DMS53 treated with DMSO at 0.1 percent for 48 hours (cell line): ENCODE data around the gene MRGPRE.

Experiments used
- DNase-seq: peaks from one replicate; lab custom pipeline; 2025; ENCODE audit not compliant: unreplicated experiment; lab: John Stamatoyannopoulos, UW

The MRGPRE gene

DNA sequence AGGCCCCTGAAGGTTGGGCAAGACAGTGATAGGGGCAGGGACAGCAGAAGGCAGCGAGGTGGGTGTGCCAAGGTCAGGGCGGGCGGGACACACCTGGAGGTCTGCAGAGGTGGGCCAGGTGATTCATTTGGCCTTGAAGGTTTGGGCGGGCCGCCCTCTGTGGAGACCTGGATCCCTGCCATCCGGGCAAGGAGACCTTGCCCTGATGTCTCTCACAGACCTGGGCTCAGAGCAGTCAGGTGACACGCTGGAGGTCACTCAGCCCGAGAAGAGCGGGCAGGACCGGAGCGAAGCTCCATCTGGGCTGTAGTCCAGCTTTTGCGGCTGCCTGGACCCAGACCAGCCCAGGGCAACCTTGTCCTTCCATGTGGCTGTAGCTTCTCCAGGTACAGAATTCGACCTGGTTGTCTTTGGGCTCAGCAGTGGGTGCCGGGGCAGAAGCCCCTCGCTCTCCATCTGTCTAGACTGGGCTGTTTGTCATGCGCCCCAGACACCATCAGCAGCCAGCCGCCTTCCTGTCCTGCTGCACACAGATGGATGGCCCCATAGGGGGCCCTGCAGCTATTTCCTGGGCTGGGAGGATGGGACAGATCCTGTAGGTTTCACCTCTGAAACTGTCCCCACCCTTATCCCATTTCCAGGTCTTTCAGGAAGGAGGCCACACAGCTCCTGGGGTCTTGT, 16.7 kb downstream of the MRGPRE start:
- no peak for DNase-seq

DNA sequence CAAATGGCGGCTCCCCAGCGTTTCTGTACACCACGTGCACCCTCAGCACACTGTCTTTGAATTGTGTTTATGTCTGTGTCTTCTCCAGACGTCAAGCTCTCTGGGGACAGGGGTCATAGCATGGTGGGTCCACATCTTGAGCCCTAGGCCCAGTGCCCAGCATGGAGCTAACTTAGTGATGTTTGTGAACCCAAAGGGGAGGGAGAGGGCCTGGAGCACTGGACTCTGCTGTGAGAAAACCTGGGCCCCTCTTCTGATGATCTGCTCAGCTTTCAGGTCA, 17.9 kb downstream of the MRGPRE start:
- DNase-seq = no peak

DNA sequence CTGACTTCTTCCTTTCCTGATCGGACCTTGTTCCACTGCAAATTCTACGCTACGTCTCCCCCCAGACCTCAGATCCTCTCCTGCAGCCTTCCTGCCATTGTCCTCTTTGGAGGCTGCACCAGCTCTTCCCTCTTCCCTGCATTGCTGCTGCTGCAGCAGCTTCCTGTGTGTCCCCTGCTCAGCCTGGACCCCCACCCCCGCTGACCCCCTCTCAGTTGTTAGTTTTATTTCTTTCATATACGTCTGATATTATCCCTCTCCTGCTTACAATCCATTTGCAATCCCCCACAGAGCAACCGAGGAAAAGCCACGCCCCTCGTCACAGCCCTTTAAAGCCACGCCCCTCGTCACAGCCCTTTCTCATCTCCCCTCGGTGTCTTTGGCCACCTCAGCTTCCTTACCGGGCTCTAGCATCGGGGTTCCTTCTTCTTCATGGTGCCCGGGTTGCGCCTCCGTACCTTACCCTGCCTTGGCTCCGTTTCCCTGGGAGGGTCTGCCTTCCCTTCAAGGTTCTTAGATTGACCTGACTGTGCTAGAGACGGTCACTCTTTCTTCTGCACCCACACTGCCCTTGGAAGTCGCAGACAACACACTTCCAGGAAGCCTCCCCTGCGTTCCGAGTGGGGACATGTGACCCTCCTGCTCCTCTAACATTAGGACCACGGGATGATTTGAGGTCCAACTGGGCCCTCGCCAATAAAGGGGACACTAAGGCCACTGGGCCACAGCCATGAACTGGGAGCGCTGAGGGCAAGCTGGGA, 18.4 kb downstream of the MRGPRE start:
- no peak for DNase-seq

DNA sequence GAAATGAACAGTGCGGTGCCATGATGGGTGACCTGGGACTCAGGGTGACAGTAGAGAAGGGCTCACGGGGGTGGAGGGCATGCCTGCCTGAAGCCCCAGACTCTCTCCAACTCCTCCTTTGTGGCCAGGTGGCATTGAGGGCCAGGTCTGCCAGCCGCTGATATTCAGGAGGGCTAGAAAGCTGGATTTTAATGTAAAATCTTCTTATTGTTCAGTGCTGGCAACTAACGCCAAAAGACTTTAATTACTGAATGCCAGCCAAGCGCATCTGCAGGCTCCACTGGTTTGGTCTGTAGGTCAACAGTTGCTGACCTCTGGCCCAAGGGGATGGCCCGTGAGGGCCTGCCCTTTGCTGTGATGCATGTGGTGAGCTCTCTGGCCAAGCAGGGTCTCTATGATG, 23.9 kb downstream of the MRGPRE start:
- DNase-seq = no peak

DNA sequence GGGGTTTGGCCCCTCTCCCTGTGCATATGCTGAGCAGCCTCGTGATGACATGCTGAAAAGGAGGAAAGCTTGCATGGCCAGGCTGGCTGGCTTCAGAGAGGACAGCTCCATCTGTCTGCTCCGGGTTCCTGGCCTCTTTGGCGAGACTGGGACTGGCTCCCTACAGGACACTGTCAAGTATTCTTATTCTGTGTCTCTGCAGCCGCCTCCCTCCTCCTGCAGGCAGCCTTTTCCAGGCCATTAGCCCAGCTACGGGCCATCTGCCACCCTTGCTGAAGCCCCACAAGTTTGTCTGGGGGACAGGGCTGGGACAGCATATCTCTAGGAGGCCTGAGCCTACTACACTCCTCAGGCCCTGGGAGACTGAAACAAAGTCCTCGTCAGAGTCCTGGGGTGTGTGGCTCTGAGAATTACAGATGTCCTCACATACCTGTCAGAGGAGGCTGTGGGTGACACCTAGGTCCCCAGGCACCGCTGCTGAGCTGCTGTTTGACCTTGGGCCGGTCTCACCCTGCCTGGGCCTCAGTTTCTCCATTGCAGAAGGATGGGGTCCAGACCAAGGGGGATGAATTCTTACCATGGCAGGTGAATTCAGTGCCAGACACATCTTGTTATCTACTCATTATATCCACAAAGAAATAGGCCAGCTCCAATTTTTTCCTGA, 24.6 kb downstream of the MRGPRE start:
- DNase-seq = no peak

DNA sequence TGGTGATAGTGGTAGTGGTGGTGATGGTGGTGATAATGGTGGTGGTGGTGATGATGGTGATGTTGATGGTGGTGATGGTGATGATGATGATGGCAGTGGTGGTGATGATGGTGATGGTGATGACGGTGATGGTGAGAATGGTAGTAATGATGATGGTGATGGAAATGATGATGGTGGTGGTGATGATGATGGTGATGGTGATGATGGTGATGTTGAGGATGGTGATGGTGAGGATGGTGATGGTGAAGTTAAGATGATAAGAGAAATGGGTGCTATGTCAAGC, 25.4 kb downstream of the MRGPRE start:
- no peak for DNase-seq

DNA sequence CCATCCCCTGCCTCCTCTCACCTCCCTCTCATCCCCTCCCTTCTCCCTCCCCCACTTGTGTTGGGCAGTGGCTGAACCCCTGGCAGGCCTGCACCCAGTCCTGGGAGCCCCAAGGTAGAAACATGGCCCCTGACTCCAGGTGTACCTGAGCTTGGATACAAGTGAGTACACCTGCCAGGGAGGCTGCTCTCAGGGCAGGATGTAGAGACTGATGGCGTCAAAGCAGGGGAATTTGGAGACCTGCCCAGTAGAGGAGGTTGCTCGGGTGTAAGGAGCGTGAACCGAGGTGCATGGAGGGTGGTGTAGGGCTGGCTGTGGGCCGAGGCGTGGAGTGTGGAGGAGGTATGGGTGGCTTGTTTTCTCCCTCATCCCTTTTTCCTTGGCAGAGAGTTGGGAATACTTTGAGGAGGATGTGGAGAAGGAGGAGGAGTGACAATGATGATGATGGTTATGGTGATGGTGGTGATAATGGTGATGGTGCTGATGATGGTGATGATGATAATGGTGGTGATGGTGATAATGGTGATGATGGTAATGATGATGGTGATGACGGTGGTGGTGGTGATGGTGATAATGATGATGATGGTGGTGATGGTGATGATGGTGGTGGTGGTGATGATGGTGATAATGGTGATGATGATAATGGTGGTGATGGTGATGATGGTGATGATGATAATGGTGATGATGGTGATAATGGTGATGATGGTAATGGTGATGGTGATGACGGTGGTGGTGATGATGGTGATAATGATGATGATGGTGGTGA, 25.9 kb downstream of the MRGPRE start:
- DNase-seq = no peak

DNA sequence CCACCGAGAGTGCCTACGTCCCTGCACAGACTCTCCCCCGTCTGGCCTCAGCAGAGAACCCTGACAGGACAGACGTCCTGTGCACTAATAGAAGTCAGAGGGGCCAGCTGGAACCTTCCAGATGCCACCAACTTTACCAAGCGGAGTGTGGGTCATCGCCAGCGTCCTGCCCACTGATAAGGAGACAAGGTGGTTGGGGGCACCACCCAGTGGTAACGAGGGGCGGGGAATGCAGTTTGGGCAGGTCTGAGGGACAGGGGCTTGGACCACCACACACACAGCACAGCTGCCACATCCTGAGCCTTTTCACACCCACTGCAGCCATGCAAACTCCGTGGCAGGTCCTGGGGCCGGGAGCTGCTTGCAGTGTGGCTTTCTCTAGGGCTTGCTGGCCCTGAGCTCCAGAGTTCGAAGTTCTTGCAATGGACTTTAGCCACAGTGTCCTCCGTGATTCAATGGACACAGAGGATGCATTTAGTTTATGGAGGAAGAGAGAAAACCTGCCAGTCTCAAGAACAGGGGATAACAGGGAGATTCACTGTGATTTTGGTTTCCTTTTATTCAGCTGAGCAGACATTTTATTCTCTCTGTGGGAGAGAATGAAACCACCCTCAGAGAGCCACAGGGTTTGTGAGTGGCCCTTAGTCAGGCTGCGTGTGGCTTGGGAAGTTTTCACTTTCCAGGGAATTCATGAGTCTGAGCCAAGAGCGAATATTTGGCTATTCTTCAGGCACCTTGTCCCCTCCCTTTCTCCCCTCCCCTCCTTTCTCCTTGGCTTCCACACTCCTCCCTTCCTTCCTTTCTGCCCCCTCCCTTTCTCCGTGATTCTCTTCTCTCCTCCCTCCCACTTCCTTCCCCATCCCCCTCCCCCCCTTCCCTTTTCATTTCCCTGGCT, 26.7 kb downstream of the MRGPRE start:
- no peak for DNase-seq

DNA sequence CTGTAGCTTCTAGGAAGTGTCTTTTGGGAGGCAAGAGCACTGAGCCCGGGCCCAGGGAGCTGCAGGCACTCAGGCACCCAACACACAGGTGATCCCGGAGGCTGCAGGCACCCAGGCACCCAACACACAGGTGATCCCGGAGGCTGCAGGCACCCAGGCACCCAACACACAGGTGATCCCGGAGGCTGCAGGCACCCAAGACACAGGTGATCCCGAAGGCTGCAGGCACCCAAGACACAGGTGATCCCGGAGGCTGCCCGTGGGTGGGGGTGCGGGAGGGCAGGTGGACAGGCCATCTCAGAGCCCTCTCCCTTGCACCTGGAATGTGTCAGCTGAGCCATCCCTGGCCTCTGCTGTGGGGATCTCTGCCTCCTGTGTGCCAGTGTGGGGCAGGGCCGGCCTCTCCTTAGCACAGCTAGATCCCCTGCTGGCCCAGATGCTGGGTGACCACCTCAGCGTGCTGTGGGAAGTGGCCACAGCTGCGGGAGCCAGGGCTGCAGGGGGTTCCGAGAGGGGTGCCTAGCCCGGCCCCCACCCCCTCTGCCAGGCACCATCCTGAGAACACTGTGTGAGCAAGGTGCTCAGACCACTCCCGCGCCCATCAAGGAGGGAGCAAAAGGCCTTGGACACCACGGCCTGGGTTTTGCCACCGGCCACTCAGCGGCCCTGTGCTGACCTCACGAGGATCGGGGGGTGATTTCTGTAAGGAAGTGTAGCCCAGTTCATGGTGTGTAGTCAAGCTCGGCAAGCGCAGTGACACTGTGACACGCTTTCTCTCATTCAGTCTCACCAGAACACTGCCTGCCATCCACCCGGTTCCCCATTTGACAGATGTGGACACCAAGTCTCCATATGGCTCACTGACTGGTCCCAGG, 27.8 kb downstream of the MRGPRE start:
- DNase-seq = no peak

DNA sequence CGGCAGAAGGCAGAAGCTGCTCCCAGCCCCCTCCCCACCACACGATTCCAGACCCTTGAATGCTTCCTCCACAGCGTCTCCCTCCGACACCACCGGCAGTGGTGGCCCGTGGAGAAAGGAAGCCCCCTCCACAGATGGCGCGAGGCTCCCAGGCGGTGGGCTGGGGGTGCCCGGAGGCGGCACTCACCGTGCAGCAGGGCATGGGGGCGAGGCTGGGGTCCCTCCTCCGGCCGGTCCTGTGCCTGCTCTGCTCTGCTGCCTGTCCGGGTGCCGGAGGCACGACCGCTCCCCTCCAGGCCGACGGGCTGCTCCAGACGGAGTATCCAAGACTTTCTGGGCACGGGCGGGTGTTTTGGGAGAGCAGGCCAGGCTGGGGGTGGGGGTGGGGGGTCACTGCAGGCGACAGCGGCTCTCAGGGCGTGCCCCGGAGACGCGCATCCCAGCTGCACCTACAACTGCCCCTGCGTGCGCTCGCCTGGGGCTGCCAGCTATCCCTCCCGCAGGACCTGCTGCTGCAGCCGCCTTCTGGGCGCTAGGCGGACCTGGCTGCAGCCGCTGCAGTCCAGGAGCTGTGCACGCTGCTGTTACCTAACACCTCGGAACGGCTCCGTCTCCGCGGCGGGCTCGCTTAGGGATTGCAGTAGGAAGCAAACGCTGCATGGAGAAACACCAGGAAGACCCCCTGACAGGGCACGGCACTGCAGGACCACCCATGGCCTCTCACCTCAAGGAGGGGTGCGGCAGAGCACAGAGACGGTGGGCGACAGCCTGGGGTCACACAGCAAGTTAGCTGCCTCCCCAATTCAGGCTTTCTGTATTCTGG, 28.8 kb downstream of the MRGPRE start:
- no peak for DNase-seq

DNA sequence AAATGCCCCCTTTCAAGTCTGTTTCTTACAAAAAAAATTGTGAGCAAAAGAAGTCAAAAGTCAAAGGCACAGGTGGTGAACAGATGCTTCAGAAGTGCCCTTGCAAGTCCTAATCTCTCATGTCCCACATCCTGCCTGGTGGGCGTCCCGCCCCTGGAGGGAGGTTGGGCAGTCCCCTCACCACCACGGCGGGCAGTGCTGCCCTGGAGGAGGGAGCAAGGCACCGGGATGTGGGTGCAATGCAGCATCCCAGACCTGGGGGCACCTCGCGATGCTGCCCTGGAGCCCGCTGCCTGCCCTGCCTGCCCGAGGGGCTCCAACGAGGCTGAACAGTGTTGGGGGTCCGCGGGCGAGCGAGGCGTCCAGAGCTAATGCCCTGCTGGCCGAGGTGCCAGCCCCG, 29.5 kb downstream of the MRGPRE start:
- DNase-seq = no peak

DNA sequence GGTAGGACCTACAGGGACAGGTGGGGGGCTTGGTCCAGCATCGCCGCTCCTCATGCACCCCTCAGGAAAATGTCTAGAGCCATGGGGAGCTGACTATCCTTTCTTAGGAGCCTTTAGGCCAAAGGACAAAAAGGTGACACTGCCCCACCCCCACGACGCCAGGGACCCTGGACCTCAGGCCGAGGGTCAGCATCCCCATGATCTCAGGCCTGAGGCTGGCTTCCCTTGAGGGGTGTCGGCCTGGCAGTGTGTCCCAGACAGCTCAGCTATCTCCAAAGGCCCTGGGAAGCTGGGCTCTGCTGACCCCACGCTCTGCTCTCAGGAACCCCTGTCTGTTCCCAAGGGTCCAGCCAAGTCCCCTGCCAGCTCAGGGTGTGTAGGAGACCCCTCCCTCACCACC, 29.9 kb downstream of the MRGPRE start:
- DNase-seq = no peak

DNA sequence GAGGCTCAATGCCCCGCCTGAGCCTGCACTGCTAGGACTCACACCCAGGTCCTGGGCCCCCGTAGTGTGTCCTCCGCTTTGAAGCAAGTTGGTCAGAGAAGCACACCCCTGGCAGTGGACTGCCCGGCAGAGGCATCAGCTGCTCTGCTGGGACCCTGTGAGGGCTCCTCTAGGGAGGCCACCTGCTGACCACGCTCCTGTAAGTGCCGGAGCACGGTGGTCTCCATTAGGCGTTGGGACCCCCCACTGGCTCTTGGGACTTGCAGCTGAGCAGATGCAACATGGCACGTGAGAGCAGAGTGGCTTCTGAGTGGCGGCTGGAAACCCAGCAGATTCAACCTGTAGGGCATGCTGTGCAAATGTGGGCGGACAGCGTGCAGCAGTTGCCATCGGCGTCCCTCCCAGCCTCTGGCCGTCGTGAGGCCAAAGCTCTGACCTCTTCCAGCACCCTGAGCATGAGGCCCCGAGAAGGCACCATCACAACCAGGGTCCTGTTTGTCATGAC, 30.5 kb downstream of the MRGPRE start:
- DNase-seq = no peak

DNA sequence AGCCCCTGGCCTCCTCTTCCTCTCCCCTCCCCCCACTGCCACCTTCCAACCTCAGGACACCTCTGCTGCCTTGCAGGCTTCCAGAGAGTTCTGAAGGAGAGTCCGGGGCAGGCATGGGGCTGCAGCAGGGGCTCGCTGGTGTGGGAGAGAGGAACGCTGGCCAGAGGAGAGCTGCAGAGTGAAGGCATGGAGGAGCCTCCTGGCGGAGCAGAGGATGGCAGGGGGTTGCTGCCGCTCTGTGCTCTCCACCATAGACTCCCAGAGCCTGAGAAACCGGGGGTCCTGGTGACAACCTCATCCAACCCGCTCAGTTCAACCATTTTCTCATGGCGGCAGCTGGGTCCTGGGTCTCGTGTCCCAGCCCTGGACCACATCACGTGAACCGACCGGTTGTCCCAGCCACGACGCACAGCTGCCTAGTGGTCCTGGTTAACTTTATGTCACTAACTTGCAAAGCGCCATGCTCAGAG, 31.1 kb downstream of the MRGPRE start:
- no peak for DNase-seq

DNA sequence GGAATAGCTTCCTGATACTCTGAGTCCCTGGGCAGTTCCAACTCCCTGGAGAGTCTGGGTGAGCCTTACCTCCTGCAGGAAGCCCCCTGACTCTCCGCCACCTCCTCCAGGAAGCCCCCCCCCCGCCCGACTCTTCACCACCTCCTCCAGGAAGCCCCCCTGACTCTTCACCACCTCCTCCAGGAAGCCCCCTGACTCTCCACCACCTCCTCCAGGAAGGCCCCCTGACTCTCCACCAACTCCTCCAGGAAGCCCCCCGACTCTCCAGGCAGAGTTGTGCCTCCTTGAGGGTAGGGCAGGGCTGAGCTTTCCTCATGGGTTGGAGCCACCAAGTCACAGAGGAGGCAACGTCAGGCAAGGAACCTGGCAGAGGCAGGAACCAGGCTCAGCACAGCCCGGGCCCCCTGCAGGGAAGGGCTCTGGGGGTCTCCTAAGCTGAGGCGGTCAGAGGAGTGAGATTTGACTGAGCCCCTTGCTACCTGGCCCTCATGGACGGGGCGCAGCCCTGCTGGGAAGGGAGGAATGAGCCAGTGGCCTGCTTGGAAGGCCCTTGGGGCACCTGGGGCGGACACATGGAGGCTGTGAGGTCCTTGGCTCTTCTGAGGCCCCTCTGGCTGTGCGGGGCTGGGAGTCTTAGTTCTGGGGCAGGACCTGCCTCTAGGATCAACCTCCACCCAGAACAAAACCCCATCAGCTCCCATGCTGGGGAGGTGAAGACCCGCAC, 31.7 kb downstream of the MRGPRE start:
- no peak for DNase-seq

DNA sequence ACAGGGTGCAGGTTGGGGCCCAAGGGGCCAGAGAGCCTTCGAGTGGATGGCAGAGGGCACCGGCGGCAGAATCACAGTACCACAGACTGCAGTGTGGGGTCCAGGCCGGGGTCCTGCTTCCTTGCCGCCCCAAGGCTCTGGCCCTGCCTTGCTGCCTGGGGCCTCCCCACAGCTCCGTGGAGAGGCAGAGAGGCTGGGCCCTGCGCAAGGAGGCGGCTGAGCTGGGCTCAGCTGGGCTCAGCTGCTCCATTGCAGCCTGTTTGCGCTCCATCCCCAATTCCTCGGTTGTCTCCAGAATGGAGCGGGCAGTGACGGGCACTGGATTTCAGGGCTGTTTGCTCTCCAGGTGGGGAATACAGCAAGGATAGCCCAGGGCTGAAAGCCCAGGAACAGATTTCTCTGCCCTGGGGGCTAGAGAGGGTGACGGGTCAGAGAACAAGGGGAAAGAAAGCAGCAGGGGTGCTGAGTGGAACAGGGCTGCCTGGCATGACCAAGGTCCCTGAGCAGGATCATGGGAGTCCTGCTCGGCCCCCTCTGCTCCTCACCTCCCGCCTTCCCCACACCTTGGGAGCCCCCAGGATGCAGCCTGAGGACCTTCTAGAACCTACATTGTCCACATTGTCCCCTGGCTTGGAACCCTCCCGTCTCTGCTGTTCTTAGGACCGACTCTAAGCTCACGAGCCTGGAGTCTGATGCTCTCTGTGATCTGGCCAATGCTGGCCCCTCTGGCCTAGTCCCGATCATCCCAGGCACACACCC, 32.5 kb downstream of the MRGPRE start:
- DNase-seq = no peak

DNA sequence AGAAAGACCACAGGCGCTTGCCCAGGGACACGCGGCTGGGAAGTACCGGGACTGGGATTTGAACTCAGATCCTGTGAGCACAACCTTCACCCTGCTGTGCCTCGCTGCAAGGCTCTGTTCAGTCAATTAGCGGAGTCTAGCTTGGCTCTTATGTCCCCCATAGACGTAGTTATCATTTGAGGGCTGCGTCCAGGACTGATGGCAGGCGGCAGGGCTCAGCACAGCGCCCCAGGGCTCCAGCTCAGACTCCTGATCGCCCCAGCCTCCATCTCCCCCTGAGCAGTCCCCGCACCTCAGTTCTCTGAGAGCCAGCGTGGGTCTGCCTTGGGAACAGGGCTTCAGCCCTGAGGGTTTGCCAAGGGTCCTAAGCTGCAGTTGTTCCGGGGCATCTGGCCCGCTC, 33.4 kb downstream of the MRGPRE start:
- DNase-seq = no peak
